ENCODE measurements around the gene MYO1B.

Gene MYO1B

DNA sequence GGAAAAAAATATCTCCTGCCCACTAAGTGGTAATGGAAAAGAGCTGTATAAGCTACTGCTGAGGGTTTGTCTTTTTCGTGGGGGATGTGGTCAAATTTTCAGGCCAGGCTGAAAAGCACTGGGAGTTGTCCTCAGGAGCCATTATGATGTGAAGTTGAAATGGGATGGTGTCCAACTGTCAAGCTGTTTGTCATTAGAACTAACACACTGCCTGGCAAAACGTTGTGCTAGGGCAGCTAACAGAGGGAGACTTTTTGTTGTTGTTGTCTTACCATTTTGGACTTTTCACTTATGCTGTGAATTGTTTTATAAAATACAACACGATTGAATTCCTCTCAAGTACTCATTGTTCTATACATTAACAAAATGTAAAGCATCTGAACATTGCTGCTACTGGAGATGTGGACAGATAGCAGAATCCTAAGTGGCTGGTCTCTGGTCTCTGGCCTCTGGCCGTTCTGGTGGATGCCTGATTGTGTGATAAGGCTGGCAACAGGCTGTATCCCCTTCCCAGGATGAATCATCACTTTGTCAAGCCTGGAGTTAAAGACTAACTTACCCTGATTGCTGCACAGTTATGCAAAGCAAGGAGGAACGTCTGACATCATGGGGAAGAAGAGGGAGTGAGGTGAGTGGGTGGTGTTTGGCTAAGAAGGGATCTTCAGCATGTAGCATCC lies 2.3 kb downstream of the MYO1B start:
- Histone ChIP-seq H3K36me3 (ENCODE audit: control insufficient read depth, low read depth, low read length) (peaks cover 3% of the 10 kb centered on the region), H3K9me3 (ENCODE audit: control insufficient read depth, low read depth, low read length) (no peaks in the 10 kb centered on the region), H3K4me1 (ENCODE audit: control insufficient read depth, low read depth, low read length) (peaks cover 44% of the 10 kb centered on the region), H3K27me3 (ENCODE audit: control insufficient read depth, insufficient read depth, low read length) (peaks cover 11% of the 10 kb centered on the region), H3K27ac (ENCODE audit: low read length) (no peak overlapping the region), H3K9ac (ENCODE audit: low read length) (no peak overlapping the region), H3K4me3 (ENCODE audit: low read length) (peak overlapping the region; percentile 91)

GRCh38 chr2:191249156-191249813 lies 4.1 kb downstream of the MYO1B start:
- H3K36me3 ChIP-seq (ENCODE audit: control insufficient read depth, low read depth, low read length) = peaks cover 3% of the 10 kb centered on the region
- H3K27me3 ChIP-seq (ENCODE audit: control insufficient read depth, insufficient read depth, low read length) = peaks cover 6% of the 10 kb centered on the region
- H3K4me1 ChIP-seq (ENCODE audit: control insufficient read depth, low read depth, low read length) = peaks cover 44% of the 10 kb centered on the region
- no peak overlapping the region for H3K27ac ChIP-seq (ENCODE audit: low read length)
- H3K9me3 ChIP-seq (ENCODE audit: control insufficient read depth, low read depth, low read length) = no peaks in the 10 kb centered on the region
- no peak overlapping the region for H3K4me3 ChIP-seq (ENCODE audit: low read length)
- H3K9ac ChIP-seq (ENCODE audit: low read length) = no peak overlapping the region

- H3K4me1 ChIP-seq (ENCODE audit: control insufficient read depth, low read depth, low read length) = peaks cover 45% of the 10 kb centered on the region
- peaks cover 3% of the 10 kb centered on the region for H3K36me3 ChIP-seq (ENCODE audit: control insufficient read depth, low read depth, low read length)
- no peak overlapping the region for H3K4me3 ChIP-seq (ENCODE audit: low read length)
- no peaks in the 10 kb centered on the region for H3K27me3 ChIP-seq (ENCODE audit: control insufficient read depth, insufficient read depth, low read length)
- H3K9ac ChIP-seq (ENCODE audit: low read length) = no peak overlapping the region
- H3K9me3 ChIP-seq (ENCODE audit: control insufficient read depth, low read depth, low read length) = no peaks in the 10 kb centered on the region
- no peak overlapping the region for H3K27ac ChIP-seq (ENCODE audit: low read length)
Measured at GRCh38 chr2:191250400-191250799, 5.2 kb downstream of the MYO1B start.

DNA sequence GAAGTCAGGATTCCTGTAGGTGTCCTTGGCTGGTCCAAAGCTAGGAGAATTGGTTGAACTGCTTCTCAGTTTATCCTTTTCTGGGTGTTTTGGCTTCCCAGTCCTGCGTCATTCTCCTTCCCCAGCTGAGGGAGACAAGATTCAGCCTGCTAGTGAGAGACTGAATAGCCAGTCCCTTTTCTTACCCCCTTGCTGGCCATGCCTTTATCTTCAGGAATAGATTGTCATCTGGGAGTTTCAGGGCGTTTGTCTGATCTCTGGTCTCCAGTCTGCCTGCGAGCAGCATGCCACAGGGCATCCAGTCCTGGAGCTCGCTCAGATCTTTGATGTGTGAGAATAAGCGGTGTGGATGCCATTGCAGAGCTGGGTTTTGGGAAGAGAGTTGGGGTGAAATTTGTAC lies 5.8 kb downstream of the MYO1B start:
- Histone ChIP-seq H3K9me3 (ENCODE audit: control insufficient read depth, low read depth, low read length) (no peaks in the 10 kb centered on the region), H3K27me3 (ENCODE audit: control insufficient read depth, insufficient read depth, low read length) (no peaks in the 10 kb centered on the region), H3K36me3 (ENCODE audit: control insufficient read depth, low read depth, low read length) (peaks cover 3% of the 10 kb centered on the region), H3K4me1 (ENCODE audit: control insufficient read depth, low read depth, low read length) (peaks cover 51% of the 10 kb centered on the region), H3K4me3 (ENCODE audit: low read length) (no peak overlapping the region), H3K27ac (ENCODE audit: low read length) (no peak overlapping the region), H3K9ac (ENCODE audit: low read length) (no peak overlapping the region)

- Histone ChIP-seq H3K4me3 (ENCODE audit: low read length) (no peak overlapping the region), H3K9ac (ENCODE audit: low read length) (no peak overlapping the region), H3K4me1 (ENCODE audit: control insufficient read depth, low read depth, low read length) (peaks cover 44% of the 10 kb centered on the region), H3K9me3 (ENCODE audit: control insufficient read depth, low read depth, low read length) (no peaks in the 10 kb centered on the region), H3K27ac (ENCODE audit: low read length) (no peak overlapping the region), H3K36me3 (ENCODE audit: control insufficient read depth, low read depth, low read length) (peaks cover 3% of the 10 kb centered on the region), H3K27me3 (ENCODE audit: control insufficient read depth, insufficient read depth, low read length) (no peaks in the 10 kb centered on the region)
Measured at GRCh38 chr2:191252699-191253098, 7.5 kb downstream of the MYO1B start.

GRCh38 chr2:191253476-191253875 lies 8.3 kb downstream of the MYO1B start:
- no peaks in the 10 kb centered on the region for H3K9me3 ChIP-seq (ENCODE audit: control insufficient read depth, low read depth, low read length)
- H3K27ac ChIP-seq (ENCODE audit: low read length) = no peak overlapping the region
- peaks cover 36% of the 10 kb centered on the region for H3K4me1 ChIP-seq (ENCODE audit: control insufficient read depth, low read depth, low read length)
- H3K9ac ChIP-seq (ENCODE audit: low read length) = no peak overlapping the region
- no peak overlapping the region for H3K4me3 ChIP-seq (ENCODE audit: low read length)
- H3K27me3 ChIP-seq (ENCODE audit: control insufficient read depth, insufficient read depth, low read length) = no peaks in the 10 kb centered on the region
- no peaks in the 10 kb centered on the region for H3K36me3 ChIP-seq (ENCODE audit: control insufficient read depth, low read depth, low read length)

DNA sequence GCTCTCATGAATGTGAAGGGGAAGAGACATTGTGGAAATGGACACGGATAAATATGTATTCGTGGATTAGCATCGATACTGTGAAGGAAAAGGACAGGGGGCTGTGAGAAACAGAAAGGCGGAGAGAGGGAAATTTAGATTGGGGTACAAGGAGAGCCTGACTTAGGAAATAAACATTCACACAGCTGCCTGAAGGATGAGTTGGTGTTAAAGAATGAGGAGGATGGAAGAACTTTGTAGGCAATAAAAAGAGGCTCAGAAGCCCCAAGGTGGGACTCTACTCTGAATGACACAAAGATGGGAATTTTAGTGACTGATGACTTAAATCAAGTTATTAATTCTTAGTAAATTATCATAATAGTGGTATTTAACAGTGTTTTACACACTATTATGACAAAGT lies 10.1 kb downstream of the MYO1B start:
- H3K36me3 ChIP-seq (ENCODE audit: control insufficient read depth, low read depth, low read length) = no peaks in the 10 kb centered on the region
- peaks cover 23% of the 10 kb centered on the region for H3K4me1 ChIP-seq (ENCODE audit: control insufficient read depth, low read depth, low read length)
- H3K9ac ChIP-seq (ENCODE audit: low read length) = no peak overlapping the region
- H3K27ac ChIP-seq (ENCODE audit: low read length) = no peak overlapping the region
- H3K27me3 ChIP-seq (ENCODE audit: control insufficient read depth, insufficient read depth, low read length) = no peaks in the 10 kb centered on the region
- H3K4me3 ChIP-seq (ENCODE audit: low read length) = no peak overlapping the region
- H3K9me3 ChIP-seq (ENCODE audit: control insufficient read depth, low read depth, low read length) = no peaks in the 10 kb centered on the region

DNA sequence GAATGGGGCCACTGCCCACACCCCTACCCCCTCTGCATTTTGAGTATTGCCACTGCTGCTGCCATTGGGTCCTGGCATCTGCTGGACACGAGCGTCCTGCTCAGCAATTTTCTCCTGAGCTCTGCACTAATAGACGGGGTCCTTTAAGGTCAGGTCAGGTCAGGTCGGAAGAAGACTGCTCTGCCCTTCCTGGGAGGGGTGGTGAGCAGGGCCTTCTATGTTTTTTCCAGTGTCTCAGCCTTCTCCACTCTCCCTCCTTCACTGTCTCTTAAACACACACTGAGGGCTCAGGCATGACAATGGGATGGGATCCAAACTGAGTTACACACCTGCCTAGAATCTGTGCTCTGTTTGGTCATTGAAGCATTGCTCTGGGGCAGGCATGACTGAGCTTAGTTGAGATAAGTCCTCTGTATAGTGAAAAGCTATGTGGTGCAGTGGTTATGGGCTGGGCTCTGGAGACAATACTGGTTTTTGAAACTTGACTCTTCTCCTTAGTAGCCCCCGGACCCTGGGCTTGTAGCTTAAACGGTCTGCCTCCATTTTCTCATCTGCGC lies 10.6 kb downstream of the MYO1B start:
- Histone ChIP-seq H3K9me3 (ENCODE audit: control insufficient read depth, low read depth, low read length) (no peaks in the 10 kb centered on the region), H3K27me3 (ENCODE audit: control insufficient read depth, insufficient read depth, low read length) (no peaks in the 10 kb centered on the region), H3K9ac (ENCODE audit: low read length) (no peak overlapping the region), H3K36me3 (ENCODE audit: control insufficient read depth, low read depth, low read length) (no peaks in the 10 kb centered on the region), H3K4me1 (ENCODE audit: control insufficient read depth, low read depth, low read length) (peaks cover 17% of the 10 kb centered on the region), H3K4me3 (ENCODE audit: low read length) (no peak overlapping the region), H3K27ac (ENCODE audit: low read length) (no peak overlapping the region)

DNA sequence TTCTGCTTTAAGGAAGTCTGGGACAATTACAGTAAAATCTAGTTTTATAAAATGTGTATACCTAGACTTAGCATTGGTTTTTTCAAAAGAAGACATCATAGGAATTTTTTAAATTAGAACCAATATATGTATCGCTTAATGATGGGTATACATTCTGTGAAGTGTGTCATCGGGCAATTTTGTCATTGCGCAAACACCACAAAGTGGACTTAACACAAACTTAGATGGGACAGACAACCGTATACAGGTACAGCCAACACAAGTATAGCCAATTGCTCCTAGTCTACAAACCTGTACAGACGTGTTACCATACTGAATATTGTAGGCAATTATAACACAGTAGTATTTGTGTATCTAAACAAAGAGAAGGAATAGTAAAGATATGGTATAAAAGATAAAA lies 12.7 kb downstream of the MYO1B start:
- Histone ChIP-seq H3K27me3 (ENCODE audit: control insufficient read depth, insufficient read depth, low read length) (no peaks in the 10 kb centered on the region), H3K4me3 (ENCODE audit: low read length) (no peak overlapping the region), H3K27ac (ENCODE audit: low read length) (no peak overlapping the region), H3K9me3 (ENCODE audit: control insufficient read depth, low read depth, low read length) (no peaks in the 10 kb centered on the region), H3K4me1 (ENCODE audit: control insufficient read depth, low read depth, low read length) (peaks cover 16% of the 10 kb centered on the region), H3K9ac (ENCODE audit: low read length) (no peak overlapping the region), H3K36me3 (ENCODE audit: control insufficient read depth, low read depth, low read length) (no peaks in the 10 kb centered on the region)

GRCh38 chr2:191258996-191259395 lies 13.8 kb downstream of the MYO1B start:
- Histone ChIP-seq H3K4me1 (ENCODE audit: control insufficient read depth, low read depth, low read length) (peaks cover 18% of the 10 kb centered on the region), H3K27ac (ENCODE audit: low read length) (no peak overlapping the region), H3K27me3 (ENCODE audit: control insufficient read depth, insufficient read depth, low read length) (no peaks in the 10 kb centered on the region), H3K4me3 (ENCODE audit: low read length) (no peak overlapping the region), H3K36me3 (ENCODE audit: control insufficient read depth, low read depth, low read length) (no peaks in the 10 kb centered on the region), H3K9ac (ENCODE audit: low read length) (no peak overlapping the region), H3K9me3 (ENCODE audit: control insufficient read depth, low read depth, low read length) (no peaks in the 10 kb centered on the region)

GRCh38 chr2:191262436-191262835 lies 17.2 kb downstream of the MYO1B start:
- peaks cover 30% of the 10 kb centered on the region for H3K4me1 ChIP-seq (ENCODE audit: control insufficient read depth, low read depth, low read length)
- no peak overlapping the region for H3K27ac ChIP-seq (ENCODE audit: low read length)
- H3K4me3 ChIP-seq (ENCODE audit: low read length) = no peak overlapping the region
- H3K9me3 ChIP-seq (ENCODE audit: control insufficient read depth, low read depth, low read length) = no peaks in the 10 kb centered on the region
- H3K36me3 ChIP-seq (ENCODE audit: control insufficient read depth, low read depth, low read length) = no peaks in the 10 kb centered on the region
- no peak overlapping the region for H3K9ac ChIP-seq (ENCODE audit: low read length)
- no peaks in the 10 kb centered on the region for H3K27me3 ChIP-seq (ENCODE audit: control insufficient read depth, insufficient read depth, low read length)

DNA sequence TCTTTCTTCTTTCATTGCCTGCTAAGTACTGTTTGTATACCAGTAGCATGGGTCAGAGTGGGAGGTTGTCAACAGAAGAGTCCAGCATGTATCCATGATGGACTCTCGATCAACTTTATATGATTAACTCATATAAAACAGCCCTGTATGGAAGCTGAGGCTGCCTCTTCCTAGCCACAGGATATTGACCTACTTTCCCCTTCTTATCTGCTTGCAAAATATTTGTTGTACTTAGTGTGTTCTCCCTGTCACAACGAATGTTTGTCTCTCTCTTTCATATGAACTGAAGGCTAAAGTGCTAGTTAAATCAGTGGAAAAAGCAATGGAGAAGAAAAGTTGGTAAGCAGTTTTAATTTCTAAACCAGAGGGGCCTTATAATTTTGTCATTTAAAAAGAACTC lies 17.8 kb downstream of the MYO1B start:
- Histone ChIP-seq H3K9me3 (ENCODE audit: control insufficient read depth, low read depth, low read length) (no peaks in the 10 kb centered on the region), H3K27me3 (ENCODE audit: control insufficient read depth, insufficient read depth, low read length) (no peaks in the 10 kb centered on the region), H3K4me1 (ENCODE audit: control insufficient read depth, low read depth, low read length) (peaks cover 30% of the 10 kb centered on the region), H3K27ac (ENCODE audit: low read length) (no peak overlapping the region), H3K4me3 (ENCODE audit: low read length) (no peak overlapping the region), H3K36me3 (ENCODE audit: control insufficient read depth, low read depth, low read length) (no peaks in the 10 kb centered on the region), H3K9ac (ENCODE audit: low read length) (no peak overlapping the region)

Measured in iPS-18a (cell line).